ENCODE data around the gene SPAAR. TPM values are rescaled to one million over a fixed set of nuclear protein-coding genes. Genes with fewer than 3 reads are reported as not detected.

Gene SPAAR
- total RNA-seq, 1 experiment from 2014 or later = not detected

DNA sequence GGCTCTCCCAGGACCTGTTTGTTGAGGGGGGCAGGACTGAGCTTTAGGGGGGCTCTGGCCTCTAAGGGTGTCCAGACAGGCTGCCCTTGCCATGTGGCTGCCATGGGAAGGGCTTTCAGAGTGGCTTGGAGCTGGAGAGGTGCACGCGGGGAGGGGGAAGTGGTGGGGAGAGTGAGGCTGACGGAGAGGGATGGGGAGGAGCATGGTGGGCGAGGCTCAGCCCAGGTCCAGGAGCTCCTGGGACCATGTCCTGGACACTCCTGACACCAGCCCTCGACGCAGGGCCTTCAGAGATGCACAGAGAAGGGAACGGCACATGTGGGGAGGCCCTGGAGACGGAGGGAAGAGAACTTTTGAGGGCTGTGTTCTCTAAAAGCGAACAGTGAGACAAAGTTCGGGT lies 2.4 kb downstream of the SPAAR start:
- Histone ChIP-seq H3K9me3 (ENCODE audit: control insufficient read depth in 1 of 2, insufficient read depth in 1 of 2, low read depth in 1 of 2, low read length in 2 of 2) (no peaks in the 10 kb centered on the region), H3K9ac (ENCODE audit: low read length) (no peak overlapping the region), H3K4me3 (replicated peaks in 1 of 2; ENCODE audit: low read depth in 1 of 2, low read length in 2 of 2) (no peak overlapping the region), H3K36me3 (ENCODE audit: control insufficient read depth in 1 of 2, insufficient read depth in 2 of 2, low read length in 2 of 2) (no peaks in the 10 kb centered on the region), H3K9me2 (ENCODE audit: insufficient read depth) (no peaks in the 10 kb centered on the region), H2AFZ (ENCODE audit: low read depth, low read length, poor library complexity, severe bottlenecking) (peak overlapping the region; percentile 83), H3K27me3 (ENCODE audit: insufficient read depth, low read length) (no peaks in the 10 kb centered on the region), H4K20me1 (ENCODE audit: insufficient read depth) (no peaks in the 10 kb centered on the region), H3K4me2 (ENCODE audit: low read length) (no peak overlapping the region), H3K79me2 (ENCODE audit: insufficient read depth, low read length) (no peaks in the 10 kb centered on the region), H3K4me1 (ENCODE audit: control insufficient read depth in 1 of 2, insufficient read depth in 2 of 2, low read length in 2 of 2) (peaks cover 30 to 46% of the 10 kb centered on the region in 2 experiments), H3K27ac (ENCODE audit: low read depth, low read length) (no peak overlapping the region)
- CTCF ChIA-PET = interaction anchor here (0.7 to 2.4 kb wide), 10 partner anchors 9 to 179 kb away, joined by 3 to 8 read pairs (median 4); partner anchors contain the start of gene CREB3
- intact Hi-C loops (cut with micrococcal nuclease) = loop anchor here (1.0 kb wide), 1 partner anchor 121 kb away; no protein-coding TSS in a partner anchor
- TF ChIP-seq, protein P1, sequence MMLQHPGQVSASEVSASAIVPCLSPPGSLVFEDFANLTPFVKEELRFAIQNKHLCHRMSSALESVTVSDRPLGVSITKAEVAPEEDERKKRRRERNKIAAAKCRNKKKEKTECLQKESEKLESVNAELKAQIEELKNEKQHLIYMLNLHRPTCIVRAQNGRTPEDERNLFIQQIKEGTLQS (IDR thresholded peaks at IDR 0.05) = no peak
- no peak for TF ChIP-seq POLR2AphosphoS5 (IDR thresholded peaks at IDR 0.05; ENCODE audit: low read depth, low read length)
- no peak for TF ChIP-seq ZFX (IDR thresholded peaks at IDR 0.05)
- TF ChIP-seq YY1 (IDR thresholded peaks at IDR 0.05; ENCODE audit: extremely low read depth, insufficient replicate concordance, low read depth, low read length) = no peak
- no peak for ATAC-seq
- BruUV-seq (replicated peaks) = no TSS peak
- POLR2A ChIA-PET = no interaction called here
- RAD21 ChIA-PET (ENCODE audit: low non-redundant PET in 1 of 2, low total read pairs in 2 of 2, uncharacterized antibody in 2 of 2, unreplicated experiment in 2 of 2) = interaction anchor here in 1 of 2 experiments (1.4 kb wide), 1 partner anchor 34 kb away, joined by 6 read pairs; no protein-coding TSS in a partner anchor
- no peak for DNase-seq (ENCODE audit: low read depth, low spot score)

DNA sequence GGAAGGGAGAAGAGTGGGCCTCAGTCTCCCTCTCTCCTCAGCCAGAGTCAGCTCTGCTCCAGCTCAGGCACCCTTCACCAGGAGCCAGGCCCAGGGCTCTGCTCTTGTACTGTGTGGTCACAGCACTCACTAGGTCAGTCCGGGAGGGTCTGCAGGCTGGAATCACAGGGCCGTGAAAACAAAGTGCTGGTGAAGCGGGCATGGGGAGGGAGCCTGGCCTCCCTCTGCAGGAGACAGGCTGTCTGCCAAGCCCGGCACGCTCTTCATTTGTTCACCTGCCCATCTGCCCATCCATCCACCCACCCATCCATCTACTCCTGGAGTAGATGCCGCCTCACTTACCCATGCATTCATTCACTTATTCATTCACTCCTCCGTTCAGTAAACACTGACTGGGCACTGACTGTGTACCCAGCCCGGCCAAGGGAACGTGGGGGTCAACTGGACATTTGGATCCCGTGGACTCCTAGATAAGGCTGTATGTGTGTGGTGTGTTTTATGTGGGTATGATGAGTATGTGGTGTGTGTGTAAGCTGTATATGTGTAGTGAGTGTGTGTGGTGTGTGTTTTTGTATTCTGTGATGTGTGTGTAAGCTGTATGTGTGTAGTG lies 3.6 kb downstream of the SPAAR start:
- H3K4me2 ChIP-seq (ENCODE audit: low read length) = no peak overlapping the region
- ChIA-PET CTCF (interaction anchor here (1.8 kb wide), 1 partner anchor 10 kb away, joined by 7 read pairs; no protein-coding TSS in a partner anchor), POLR2A (no interaction called here), RAD21 (ENCODE audit: low non-redundant PET in 1 of 2, low total read pairs in 2 of 2, uncharacterized antibody in 2 of 2, unreplicated experiment in 2 of 2) (no interaction called here)
- BruUV-seq (replicated peaks) = no TSS peak
- no peak overlapping the region for H3K9ac ChIP-seq (ENCODE audit: low read length)
- ATAC-seq (no peak), DNase-seq (ENCODE audit: low read depth, low spot score) (no peak)
- H3K27me3 ChIP-seq (ENCODE audit: insufficient read depth, low read length) = no peaks in the 10 kb centered on the region
- no peak overlapping the region for H3K4me3 ChIP-seq (replicated peaks in 1 of 2; ENCODE audit: low read depth in 1 of 2, low read length in 2 of 2)
- H3K36me3 ChIP-seq (ENCODE audit: control insufficient read depth in 1 of 2, insufficient read depth in 2 of 2, low read length in 2 of 2) = no peaks in the 10 kb centered on the region
- H4K20me1 ChIP-seq (ENCODE audit: insufficient read depth) = no peaks in the 10 kb centered on the region
- H3K79me2 ChIP-seq (ENCODE audit: insufficient read depth, low read length) = no peaks in the 10 kb centered on the region
- intact Hi-C loops (cut with micrococcal nuclease) = no loop called here
- H3K9me3 ChIP-seq (ENCODE audit: control insufficient read depth in 1 of 2, insufficient read depth in 1 of 2, low read depth in 1 of 2, low read length in 2 of 2) = no peaks in the 10 kb centered on the region
- no peak overlapping the region for H3K27ac ChIP-seq (ENCODE audit: low read depth, low read length)
- H3K4me1 ChIP-seq (ENCODE audit: control insufficient read depth in 1 of 2, insufficient read depth in 2 of 2, low read length in 2 of 2) = peaks cover 18 to 34% of the 10 kb centered on the region in 2 experiments
- no peaks in the 10 kb centered on the region for H3K9me2 ChIP-seq (ENCODE audit: insufficient read depth)
- H2AFZ ChIP-seq (ENCODE audit: low read depth, low read length, poor library complexity, severe bottlenecking) = no peak overlapping the region
- TF ChIP-seq, protein P2, sequence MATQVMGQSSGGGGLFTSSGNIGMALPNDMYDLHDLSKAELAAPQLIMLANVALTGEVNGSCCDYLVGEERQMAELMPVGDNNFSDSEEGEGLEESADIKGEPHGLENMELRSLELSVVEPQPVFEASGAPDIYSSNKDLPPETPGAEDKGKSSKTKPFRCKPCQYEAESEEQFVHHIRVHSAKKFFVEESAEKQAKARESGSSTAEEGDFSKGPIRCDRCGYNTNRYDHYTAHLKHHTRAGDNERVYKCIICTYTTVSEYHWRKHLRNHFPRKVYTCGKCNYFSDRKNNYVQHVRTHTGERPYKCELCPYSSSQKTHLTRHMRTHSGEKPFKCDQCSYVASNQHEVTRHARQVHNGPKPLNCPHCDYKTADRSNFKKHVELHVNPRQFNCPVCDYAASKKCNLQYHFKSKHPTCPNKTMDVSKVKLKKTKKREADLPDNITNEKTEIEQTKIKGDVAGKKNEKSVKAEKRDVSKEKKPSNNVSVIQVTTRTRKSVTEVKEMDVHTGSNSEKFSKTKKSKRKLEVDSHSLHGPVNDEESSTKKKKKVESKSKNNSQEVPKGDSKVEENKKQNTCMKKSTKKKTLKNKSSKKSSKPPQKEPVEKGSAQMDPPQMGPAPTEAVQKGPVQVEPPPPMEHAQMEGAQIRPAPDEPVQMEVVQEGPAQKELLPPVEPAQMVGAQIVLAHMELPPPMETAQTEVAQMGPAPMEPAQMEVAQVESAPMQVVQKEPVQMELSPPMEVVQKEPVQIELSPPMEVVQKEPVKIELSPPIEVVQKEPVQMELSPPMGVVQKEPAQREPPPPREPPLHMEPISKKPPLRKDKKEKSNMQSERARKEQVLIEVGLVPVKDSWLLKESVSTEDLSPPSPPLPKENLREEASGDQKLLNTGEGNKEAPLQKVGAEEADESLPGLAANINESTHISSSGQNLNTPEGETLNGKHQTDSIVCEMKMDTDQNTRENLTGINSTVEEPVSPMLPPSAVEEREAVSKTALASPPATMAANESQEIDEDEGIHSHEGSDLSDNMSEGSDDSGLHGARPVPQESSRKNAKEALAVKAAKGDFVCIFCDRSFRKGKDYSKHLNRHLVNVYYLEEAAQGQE (IDR thresholded peaks at IDR 0.05; ENCODE audit: low read depth) = no peak
- TF ChIP-seq, protein P3, sequence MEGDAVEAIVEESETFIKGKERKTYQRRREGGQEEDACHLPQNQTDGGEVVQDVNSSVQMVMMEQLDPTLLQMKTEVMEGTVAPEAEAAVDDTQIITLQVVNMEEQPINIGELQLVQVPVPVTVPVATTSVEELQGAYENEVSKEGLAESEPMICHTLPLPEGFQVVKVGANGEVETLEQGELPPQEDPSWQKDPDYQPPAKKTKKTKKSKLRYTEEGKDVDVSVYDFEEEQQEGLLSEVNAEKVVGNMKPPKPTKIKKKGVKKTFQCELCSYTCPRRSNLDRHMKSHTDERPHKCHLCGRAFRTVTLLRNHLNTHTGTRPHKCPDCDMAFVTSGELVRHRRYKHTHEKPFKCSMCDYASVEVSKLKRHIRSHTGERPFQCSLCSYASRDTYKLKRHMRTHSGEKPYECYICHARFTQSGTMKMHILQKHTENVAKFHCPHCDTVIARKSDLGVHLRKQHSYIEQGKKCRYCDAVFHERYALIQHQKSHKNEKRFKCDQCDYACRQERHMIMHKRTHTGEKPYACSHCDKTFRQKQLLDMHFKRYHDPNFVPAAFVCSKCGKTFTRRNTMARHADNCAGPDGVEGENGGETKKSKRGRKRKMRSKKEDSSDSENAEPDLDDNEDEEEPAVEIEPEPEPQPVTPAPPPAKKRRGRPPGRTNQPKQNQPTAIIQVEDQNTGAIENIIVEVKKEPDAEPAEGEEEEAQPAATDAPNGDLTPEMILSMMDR (IDR thresholded peaks at IDR 0.05 in 2 of 3, conservative IDR thresholded peaks at IDR 0.05 in 1 of 3; ENCODE audit: borderline replicate concordance in 1 of 3, insufficient read depth in 1 of 3, low read depth in 2 of 3, low read length in 2 of 3) = no peak
- TF ChIP-seq EZH2 (IDR thresholded peaks at IDR 0.05) (no peak), JUND (IDR thresholded peaks at IDR 0.05) (no peak), SRF (IDR thresholded peaks at IDR 0.05; ENCODE audit: low read depth) (no peak), SP1 (IDR thresholded peaks at IDR 0.05; ENCODE audit: low read depth) (no peak), CBX3 (IDR thresholded peaks at IDR 0.05; ENCODE audit: low read depth) (no peak), POLR2AphosphoS5 (IDR thresholded peaks at IDR 0.05; ENCODE audit: low read depth, low read length) (no peak), EGR1 (IDR thresholded peaks at IDR 0.05; ENCODE audit: low read depth) (no peak), ELF1 (IDR thresholded peaks at IDR 0.05; ENCODE audit: borderline replicate concordance, low read depth) (no peak)
- TF ChIP-seq, protein P4, sequence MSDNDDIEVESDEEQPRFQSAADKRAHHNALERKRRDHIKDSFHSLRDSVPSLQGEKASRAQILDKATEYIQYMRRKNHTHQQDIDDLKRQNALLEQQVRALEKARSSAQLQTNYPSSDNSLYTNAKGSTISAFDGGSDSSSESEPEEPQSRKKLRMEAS (IDR thresholded peaks at IDR 0.05) = no peak
- TF ChIP-seq, protein P1 (IDR thresholded peaks at IDR 0.05) = no peak
